Measurements from ENCODE around the gene PGM2. TPM values are rescaled to one million over a fixed set of nuclear protein-coding genes. Genes with fewer than 3 reads are reported as not detected.

PGM2 gene
- total and polyA plus RNA-seq, 2 donors (not counting 3 experiments of a cell fraction or from before 2014, with no cell fraction given), result 17.9 to 53.9 TPM

DNA sequence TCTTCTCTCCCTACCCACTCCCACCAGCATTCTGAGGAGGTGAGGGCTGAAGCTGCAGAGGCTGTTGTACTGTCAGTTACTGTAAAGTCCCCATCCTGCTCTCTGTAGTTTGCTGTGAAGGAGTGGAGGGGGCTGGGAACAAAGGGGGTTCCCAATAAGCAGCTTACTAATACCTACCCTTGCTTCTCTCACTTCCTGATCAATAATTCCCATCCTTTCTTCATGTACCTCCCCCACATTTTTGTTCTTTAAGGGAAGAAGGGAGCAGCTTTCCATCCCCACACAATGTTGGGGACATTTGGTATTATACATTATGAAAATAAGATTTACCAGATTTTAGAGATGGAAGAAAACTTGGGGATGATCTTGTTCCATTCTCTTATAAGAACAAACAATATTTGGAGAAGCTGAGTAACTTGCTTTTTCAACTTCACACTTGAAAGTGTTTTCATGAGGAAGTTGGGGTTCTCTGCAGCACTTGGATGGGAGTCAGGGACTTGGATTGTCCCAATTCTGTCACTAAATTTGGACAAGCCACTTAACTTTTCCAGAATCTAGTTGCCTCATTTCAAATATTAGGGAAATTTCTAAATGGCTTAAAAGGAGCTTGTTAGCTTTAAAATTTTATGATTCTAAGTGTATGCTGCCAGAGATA, 69.8 kb downstream of the PGM2 start:
- peaks cover 22 to 31% of the 10 kb centered on the region in 2 experiments for H3K27me3 ChIP-seq (ENCODE audit: control insufficient read depth in 2 of 2, insufficient read depth in 2 of 2, low read length in 2 of 2)
- POLR2A ChIA-PET, result no interaction called here

More for the DNA sequence above, 69.8 kb downstream of the PGM2 start:
- DNase-seq (ENCODE audit: low read depth, low spot score) (no peak), FAIRE-seq (no peak)
- no peak overlapping the region for H3K27ac ChIP-seq (ENCODE audit: insufficient read depth, low read depth, low read length)
- TF ChIP-seq EZH2 (IDR thresholded peaks at IDR 0.05; ENCODE audit: borderline replicate concordance, low read depth, low read length, severe bottlenecking) (no peak), MAX (IDR thresholded peaks at IDR 0.05; ENCODE audit: insufficient read depth, insufficient read length) (no peak), POLR2AphosphoS5 (IDR thresholded peaks at IDR 0.05; ENCODE audit: insufficient read depth, low read depth, low read length) (no peak), MYC (IDR thresholded peaks at IDR 0.05; ENCODE audit: low read depth, low read length) (no peak), GATA2 (IDR thresholded peaks at IDR 0.05; ENCODE audit: insufficient read depth, insufficient read length, low read depth, low read length) (no peak), FOS (IDR thresholded peaks at IDR 0.05; ENCODE audit: borderline replicate concordance, insufficient read depth, low read length) (no peak), JUN (IDR thresholded peaks at IDR 0.05; ENCODE audit: borderline replicate concordance, insufficient read depth, insufficient read length, low read depth) (no peak), POLR2A (IDR thresholded peaks at IDR 0.05; ENCODE audit: low read depth, low read length) (no peak)
- TF ChIP-seq, protein P1, sequence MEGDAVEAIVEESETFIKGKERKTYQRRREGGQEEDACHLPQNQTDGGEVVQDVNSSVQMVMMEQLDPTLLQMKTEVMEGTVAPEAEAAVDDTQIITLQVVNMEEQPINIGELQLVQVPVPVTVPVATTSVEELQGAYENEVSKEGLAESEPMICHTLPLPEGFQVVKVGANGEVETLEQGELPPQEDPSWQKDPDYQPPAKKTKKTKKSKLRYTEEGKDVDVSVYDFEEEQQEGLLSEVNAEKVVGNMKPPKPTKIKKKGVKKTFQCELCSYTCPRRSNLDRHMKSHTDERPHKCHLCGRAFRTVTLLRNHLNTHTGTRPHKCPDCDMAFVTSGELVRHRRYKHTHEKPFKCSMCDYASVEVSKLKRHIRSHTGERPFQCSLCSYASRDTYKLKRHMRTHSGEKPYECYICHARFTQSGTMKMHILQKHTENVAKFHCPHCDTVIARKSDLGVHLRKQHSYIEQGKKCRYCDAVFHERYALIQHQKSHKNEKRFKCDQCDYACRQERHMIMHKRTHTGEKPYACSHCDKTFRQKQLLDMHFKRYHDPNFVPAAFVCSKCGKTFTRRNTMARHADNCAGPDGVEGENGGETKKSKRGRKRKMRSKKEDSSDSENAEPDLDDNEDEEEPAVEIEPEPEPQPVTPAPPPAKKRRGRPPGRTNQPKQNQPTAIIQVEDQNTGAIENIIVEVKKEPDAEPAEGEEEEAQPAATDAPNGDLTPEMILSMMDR (IDR thresholded peaks at IDR 0.05; ENCODE audit: extremely low read depth in 1 of 2, insufficient read depth in 1 of 2, low read depth in 1 of 2, low read length in 2 of 2), result no peak
- no peak overlapping the region for H3K9ac ChIP-seq (replicated peaks; ENCODE audit: extremely low read depth, insufficient read depth, low read length)
- intact Hi-C loops (cut with micrococcal nuclease) (no loop called here), dilution Hi-C loops (cut with MboI; ENCODE audit: extremely low pct_ligation_motif_present, low sequenced_read_pairs) (no loop called here)
- H4K20me1 ChIP-seq (replicated peaks; ENCODE audit: control insufficient read depth, extremely low read depth, insufficient read depth, low read length), result no peaks in the 10 kb centered on the region
- peaks cover 3% of the 10 kb centered on the region for H3K4me1 ChIP-seq (ENCODE audit: control insufficient read depth, extremely low read depth, insufficient read depth, low read length)
- no peak overlapping the region for H2AFZ ChIP-seq (ENCODE audit: low read depth, low read length)
- CTCF ChIA-PET, result interaction anchor here (1.2 to 1.7 kb wide), 2 partner anchors 9 kb away, joined by 6 read pairs; no protein-coding TSS in a partner anchor
- no TSS peak for BruUV-seq (replicated peaks)
- no peaks in the 10 kb centered on the region for H3K9me1 ChIP-seq (replicated peaks; ENCODE audit: control insufficient read depth, extremely low read depth, insufficient read depth, low read length)
- H3K36me3 ChIP-seq (ENCODE audit: control insufficient read depth in 2 of 2, extremely low read depth in 1 of 2, insufficient read depth in 2 of 2, low read length in 2 of 2), result no peaks in the 10 kb centered on the region
- no peaks in the 10 kb centered on the region for H3K9me3 ChIP-seq (replicated peaks; ENCODE audit: control insufficient read depth, insufficient read depth, low read length)
- H3K4me2 ChIP-seq (ENCODE audit: insufficient read depth, low read length), result no peak overlapping the region
- H3K4me3 ChIP-seq (replicated peaks in 1 of 3; ENCODE audit: insufficient read depth in 1 of 3, low read depth in 1 of 3, low read length in 3 of 3), result no peak overlapping the region
- H3K79me2 ChIP-seq (ENCODE audit: control insufficient read depth, insufficient read depth, low read length), result no peaks in the 10 kb centered on the region
